ENCODE data around the gene CHCHD10. TPM values are rescaled to one million over a fixed set of nuclear protein-coding genes. Genes with fewer than 3 reads are reported as not detected.

CHCHD10 gene
- total and polyA plus RNA-seq, 2 of the 4 experiments (the other 2 are of a cell fraction), result 2.2 to 11.2 TPM

GRCh38 chr22:23722160-23722559, 45.6 kb downstream of the CHCHD10 start:
- H3K14ac ChIP-seq (replicated peaks; ENCODE audit: low read depth, low read length), result no peak overlapping the region
- no peak overlapping the region for H3K4ac ChIP-seq (ENCODE audit: low read depth, low read length)
- no peak overlapping the region for H3K56ac ChIP-seq (ENCODE audit: extremely low read depth, insufficient read depth, low read length)
- H3K36me3 ChIP-seq (ENCODE audit: control insufficient read depth, insufficient read depth, low read length), result no peaks in the 10 kb centered on the region
- dilution Hi-C loops (cut with HindIII; ENCODE audit: low sequenced_read_pairs, unreplicated experiment) (no loop called here), in situ Hi-C loops (cut with MboI; ENCODE audit: low sequenced_read_pairs) (no loop called here), intact Hi-C loops (cut with micrococcal nuclease) (no loop called here)
- H3K4me3 ChIP-seq (ENCODE audit: insufficient read depth, low read depth, low read length), result no peak overlapping the region
- no peak overlapping the region for H3K27ac ChIP-seq (ENCODE audit: insufficient read depth, low read length)
- no peak overlapping the region for H3K4me2 ChIP-seq (ENCODE audit: low read depth, low read length)
- H2BK120ac ChIP-seq (ENCODE audit: low read depth, low read length), result no peak overlapping the region
- 0 out of 2 replicates have a peak, but pooled peaks cover 3% of the 10 kb centered on the region for H3K4me1 ChIP-seq (ENCODE audit: control insufficient read depth, insufficient read depth, low read length)
- H3K23ac ChIP-seq (ENCODE audit: low read depth, low read length), result no peak overlapping the region
- no peaks in the 10 kb centered on the region; the same call in 1 of the 2 replicates for H3K27me3 ChIP-seq (ENCODE audit: control insufficient read depth, insufficient read depth, low read length)
- ATAC-seq (ENCODE audit: low read depth), result no peak
- H4K8ac ChIP-seq (ENCODE audit: low read depth in 2 of 2, low read length in 2 of 2), result no peak overlapping the region
- CTCF ChIA-PET, result no interaction called here
- no peak overlapping the region for H2AK5ac ChIP-seq (ENCODE audit: low read depth, low read length)
- no peaks in the 10 kb centered on the region for H4K20me1 ChIP-seq (ENCODE audit: insufficient read depth, low read length)
- WGBS, 2 experiments (ENCODE audit: extremely low coverage in 2 of 2, insufficient read length in 1 of 2), result no CpG with 5 or more reads among the region's 4 CpGs
- H2AFZ ChIP-seq (replicated peaks; ENCODE audit: low read length, poor library complexity), result no peak overlapping the region
- DNase-seq, result no peak
- H2BK15ac ChIP-seq (ENCODE audit: low read depth, low read length), result no peak overlapping the region
- TF ChIP-seq USF2 (IDR thresholded peaks at IDR 0.05; ENCODE audit: low read depth, low read length) (no peak), ELK1 (IDR thresholded peaks at IDR 0.05; ENCODE audit: borderline replicate concordance, low read depth, low read length) (no peak), CEBPB (IDR thresholded peaks at IDR 0.05; ENCODE audit: low read depth, low read length) (no peak), POLR2A (IDR thresholded peaks at IDR 0.05; ENCODE audit: low read depth, low read length) (no peak), RAD21 (IDR thresholded peaks at IDR 0.05; ENCODE audit: low read length) (no peak), CTCF (conservative IDR thresholded peaks at IDR 0.05; ENCODE audit: low read depth, low read length) (no peak), RFX5 (IDR thresholded peaks at IDR 0.05; ENCODE audit: low read depth, low read length) (no peak), FOS (IDR thresholded peaks at IDR 0.05; ENCODE audit: low read depth, low read length) (no peak), NFE2L2 (IDR thresholded peaks at IDR 0.05; ENCODE audit: low read depth, low read length) (no peak), MAFK (IDR thresholded peaks at IDR 0.05; ENCODE audit: low read depth, low read length) (no peak), RCOR1 (IDR thresholded peaks at IDR 0.05; ENCODE audit: insufficient replicate concordance, low read length) (no peak), SMC3 (IDR thresholded peaks at IDR 0.05; ENCODE audit: low read depth, low read length) (no peak), BHLHE40 (IDR thresholded peaks at IDR 0.05; ENCODE audit: low read depth, low read length) (no peak), MXI1 (IDR thresholded peaks at IDR 0.05; ENCODE audit: borderline replicate concordance, low read depth, low read length) (no peak), CHD1 (IDR thresholded peaks at IDR 0.05; ENCODE audit: low read depth, low read length) (no peak), MAZ (IDR thresholded peaks at IDR 0.05; ENCODE audit: borderline replicate concordance, low read depth, low read length) (no peak)
- no peak overlapping the region for H3K9ac ChIP-seq (ENCODE audit: low read depth, low read length)
- BruUV-seq (replicated peaks), result no TSS peak
- no peaks in the 10 kb centered on the region for H3K9me3 ChIP-seq (ENCODE audit: control insufficient read depth, insufficient read depth, low read length)
- no peak overlapping the region for H2BK20ac ChIP-seq (ENCODE audit: low read depth, low read length)
- POLR2A ChIA-PET (ENCODE audit: unreplicated experiment), result no interaction called here
- H3K18ac ChIP-seq (ENCODE audit: low read depth, low read length), result no peak overlapping the region
- H4K5ac ChIP-seq (ENCODE audit: low read depth, low read length), result no peak overlapping the region
- H4K91ac ChIP-seq (ENCODE audit: insufficient read depth, low read depth, low read length), result no peak overlapping the region
- no peak overlapping the region for H2BK5ac ChIP-seq (ENCODE audit: low read depth, low read length, poor library complexity, severe bottlenecking)
- no peak overlapping the region for H2AK9ac ChIP-seq (replicated peaks; ENCODE audit: low read depth, low read length, poor library complexity)
- peaks cover 4% of the 10 kb centered on the region for H3K9me1 ChIP-seq (ENCODE audit: insufficient read depth, low read length)
- no peaks in the 10 kb centered on the region for H3K79me1 ChIP-seq (ENCODE audit: low read depth in 1 of 2, low read length in 2 of 2)

Measured in IMR-90 (cell line).